Measurements from ENCODE around the gene SLC28A1. TPM values are rescaled to one million over a fixed set of nuclear protein-coding genes. Genes with fewer than 3 reads are reported as not detected.

The SLC28A1 gene
- total RNA-seq, 1 experiment from 2014 or later = 1.1 TPM

DNA sequence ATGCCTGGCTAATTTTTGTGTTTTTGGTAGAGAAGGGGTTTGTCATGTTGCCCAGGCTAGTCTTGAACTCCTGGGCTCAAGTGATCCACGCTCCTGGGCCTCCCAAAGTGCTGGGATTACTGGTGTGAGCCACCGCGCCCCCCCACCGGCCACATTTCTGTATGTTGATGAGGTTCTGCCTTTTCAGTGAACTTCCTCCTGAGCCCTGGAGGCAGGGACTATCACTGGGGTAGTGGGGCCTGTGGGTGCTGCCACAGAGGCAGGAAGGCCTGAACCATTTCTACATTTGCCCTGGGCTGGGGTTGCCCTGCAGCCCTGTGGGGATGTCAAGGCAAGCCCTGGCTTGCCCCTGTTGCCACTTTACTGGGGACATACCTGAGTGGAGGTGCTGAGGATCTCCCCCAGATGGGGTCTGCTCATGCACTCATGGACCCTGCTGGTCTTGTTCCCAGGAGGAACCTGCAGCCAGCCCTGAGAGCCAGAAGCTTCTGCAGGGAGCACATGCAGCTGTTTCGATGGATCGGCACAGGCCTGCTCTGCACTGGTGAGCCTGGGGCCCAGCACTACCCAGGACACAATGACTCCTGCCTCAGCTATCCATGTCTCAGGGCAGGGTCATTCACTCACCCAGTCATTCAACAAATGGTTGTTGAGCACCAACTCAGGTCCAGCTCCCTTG, 5.7 kb downstream of the SLC28A1 start:
- Histone ChIP-seq H3K9me3 (ENCODE audit: low read length) (no peaks in the 10 kb centered on the region), H3K27me3 (ENCODE audit: low read length) (no peaks in the 10 kb centered on the region), H2AFZ (ENCODE audit: low read length) (no peak overlapping the region), H3K4me1 (ENCODE audit: insufficient read depth, low read length) (peaks cover 9% of the 10 kb centered on the region), H3F3A (ENCODE audit: low read length, unreplicated experiment) (no peaks in the 10 kb centered on the region), H3K79me2 (ENCODE audit: low read length) (no peaks in the 10 kb centered on the region), H3K4me2 (ENCODE audit: low read length) (no peak overlapping the region), H3K36me3 (ENCODE audit: low read depth, low read length) (no peaks in the 10 kb centered on the region), H3K9ac (ENCODE audit: low read length) (no peak overlapping the region), H3K27ac (ENCODE audit: low read length) (no peak overlapping the region), H3K4me3 (ENCODE audit: low read length) (no peak overlapping the region), H4K20me1 (ENCODE audit: low read length) (no peaks in the 10 kb centered on the region), H3K9me2 (replicated peaks; ENCODE audit: low read length) (no peaks in the 10 kb centered on the region)
- BruUV-seq (replicated peaks) = no TSS peak
- DNase-seq (no peak), ATAC-seq (no peak)
- TF ChIP-seq EZH2 (IDR thresholded peaks at IDR 0.05; ENCODE audit: low read length, unreplicated experiment) (no peak), EZH2phosphoT487 (IDR thresholded peaks at IDR 0.05; ENCODE audit: borderline replicate concordance, low read length) (no peak)
- TF ChIP-seq, protein P1, sequence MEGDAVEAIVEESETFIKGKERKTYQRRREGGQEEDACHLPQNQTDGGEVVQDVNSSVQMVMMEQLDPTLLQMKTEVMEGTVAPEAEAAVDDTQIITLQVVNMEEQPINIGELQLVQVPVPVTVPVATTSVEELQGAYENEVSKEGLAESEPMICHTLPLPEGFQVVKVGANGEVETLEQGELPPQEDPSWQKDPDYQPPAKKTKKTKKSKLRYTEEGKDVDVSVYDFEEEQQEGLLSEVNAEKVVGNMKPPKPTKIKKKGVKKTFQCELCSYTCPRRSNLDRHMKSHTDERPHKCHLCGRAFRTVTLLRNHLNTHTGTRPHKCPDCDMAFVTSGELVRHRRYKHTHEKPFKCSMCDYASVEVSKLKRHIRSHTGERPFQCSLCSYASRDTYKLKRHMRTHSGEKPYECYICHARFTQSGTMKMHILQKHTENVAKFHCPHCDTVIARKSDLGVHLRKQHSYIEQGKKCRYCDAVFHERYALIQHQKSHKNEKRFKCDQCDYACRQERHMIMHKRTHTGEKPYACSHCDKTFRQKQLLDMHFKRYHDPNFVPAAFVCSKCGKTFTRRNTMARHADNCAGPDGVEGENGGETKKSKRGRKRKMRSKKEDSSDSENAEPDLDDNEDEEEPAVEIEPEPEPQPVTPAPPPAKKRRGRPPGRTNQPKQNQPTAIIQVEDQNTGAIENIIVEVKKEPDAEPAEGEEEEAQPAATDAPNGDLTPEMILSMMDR (conservative IDR thresholded peaks at IDR 0.05; ENCODE audit: low read depth, low read length) = no peak
- intact Hi-C loops (cut with micrococcal nuclease) = no loop called here
- ChIA-PET POLR2A (ENCODE audit: unreplicated experiment) (no interaction called here), CTCF (no interaction called here)

DNA sequence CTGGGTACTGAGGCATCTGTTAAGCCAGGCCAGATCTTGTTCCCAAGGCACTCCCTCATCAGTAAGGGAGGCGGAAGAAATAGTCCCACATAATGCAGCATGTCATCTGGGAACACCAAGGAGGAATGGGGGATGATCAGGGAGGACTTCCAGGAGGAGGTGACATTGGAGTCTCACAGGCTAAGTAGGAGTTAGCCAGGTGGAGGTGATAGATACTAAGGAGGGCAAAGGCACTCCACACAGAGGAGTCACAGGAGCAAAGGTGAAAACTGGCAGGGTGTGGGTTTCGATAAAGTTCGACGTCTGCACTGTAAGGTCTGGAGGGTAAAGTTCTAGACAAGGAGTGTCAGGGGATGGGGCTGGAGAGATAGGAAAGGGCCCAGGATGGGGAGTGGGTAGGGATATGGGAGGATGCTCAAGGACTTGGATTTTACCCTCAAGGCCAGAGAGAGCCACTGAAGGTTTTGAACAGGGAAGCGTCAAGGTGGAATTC, 6.3 kb downstream of the SLC28A1 start:
- POLR2A ChIA-PET (ENCODE audit: unreplicated experiment) = interaction anchor here (0.7 kb wide), 1 partner anchor 29 kb away, joined by 4 read pairs; no protein-coding TSS in a partner anchor

More for the DNA sequence above, 6.3 kb downstream of the SLC28A1 start:
- CTCF ChIA-PET = no interaction called here
- Histone ChIP-seq H2AFZ (ENCODE audit: low read length) (no peak overlapping the region), H3K27me3 (ENCODE audit: low read length) (no peaks in the 10 kb centered on the region), H3F3A (ENCODE audit: low read length, unreplicated experiment) (no peaks in the 10 kb centered on the region), H4K20me1 (ENCODE audit: low read length) (no peaks in the 10 kb centered on the region), H3K27ac (ENCODE audit: low read length) (no peak overlapping the region), H3K79me2 (ENCODE audit: low read length) (no peaks in the 10 kb centered on the region), H3K36me3 (ENCODE audit: low read depth, low read length) (no peaks in the 10 kb centered on the region), H3K4me1 (ENCODE audit: insufficient read depth, low read length) (peaks cover 11% of the 10 kb centered on the region), H3K9ac (ENCODE audit: low read length) (no peak overlapping the region), H3K9me3 (ENCODE audit: low read length) (no peaks in the 10 kb centered on the region), H3K4me2 (ENCODE audit: low read length) (no peak overlapping the region), H3K4me3 (ENCODE audit: low read length) (no peak overlapping the region), H3K9me2 (replicated peaks; ENCODE audit: low read length) (no peaks in the 10 kb centered on the region)
- TF ChIP-seq EZH2phosphoT487 (IDR thresholded peaks at IDR 0.05; ENCODE audit: borderline replicate concordance, low read length) (no peak), EZH2 (IDR thresholded peaks at IDR 0.05; ENCODE audit: low read length, unreplicated experiment) (no peak)
- TF ChIP-seq, protein P1 (conservative IDR thresholded peaks at IDR 0.05; ENCODE audit: low read depth, low read length) = no peak
- DNase-seq = no peak
- BruUV-seq (replicated peaks) = no TSS peak
- no peak for ATAC-seq
- intact Hi-C loops (cut with micrococcal nuclease) = no loop called here
